Body of pancreas (tissue), 4 donors: ENCODE measurements around the gene MZT2A.
"Not testable (repeated sequence)": the region's sequence is repeated elsewhere in the genome, so short reads cannot be mapped to it uniquely, and the experiment has no call there.

ENCODE experiments used
- POLR2A ChIP-seq, 3 donors: fragments of 450-650 bp; IDR thresholded peaks; one replicate each; pipeline ENCODE4 v1.6.1; 2016; ENCODE audit warnings: antibody characterized with exemption in 3 of 3, mild to moderate bottlenecking in 2 of 3
- TF ChIP-seq, protein P1 (sequence below), 7 experiments: fragments of 450-650 bp in 4 of 7; fragments of 200-600 bp in 3 of 7; sonication (generic) in 3 of 7; IDR thresholded peaks; one replicate each; pipeline ENCODE4 v1.5.1; 2016 to 2019; ENCODE audit warnings: antibody characterized with exemption in 7 of 7

DNA sequence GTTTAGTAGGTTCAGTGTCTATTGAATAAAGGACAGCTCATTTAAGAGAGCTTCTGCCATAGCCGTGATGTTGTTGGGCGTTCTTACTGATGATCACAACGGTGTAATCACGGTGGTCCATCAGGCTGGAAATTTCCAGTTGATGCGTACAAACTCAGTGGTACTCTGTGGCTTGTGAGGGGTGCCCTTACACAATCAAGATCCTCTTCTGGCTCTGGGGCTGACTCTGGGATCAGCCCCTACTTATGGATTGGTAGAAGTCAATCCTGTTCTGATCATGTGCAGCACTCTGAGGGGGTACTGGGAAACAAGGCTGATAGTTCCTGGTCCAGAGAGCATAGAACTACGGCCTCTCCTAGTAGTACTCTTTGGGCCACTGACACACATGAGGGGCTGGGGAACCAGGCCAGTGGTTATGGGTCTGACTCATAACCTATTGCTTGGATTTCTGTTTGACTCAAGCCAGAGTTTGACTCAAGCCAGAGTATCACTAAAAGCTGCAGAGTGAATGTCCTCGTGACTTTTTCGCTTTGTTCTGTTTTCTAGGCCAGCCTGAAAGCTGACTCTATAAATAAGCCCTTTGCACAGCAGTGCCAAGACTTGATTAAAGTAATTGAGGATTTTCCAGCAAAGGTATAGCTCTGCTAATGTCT lies 6.2 kb upstream of the MZT2A start:
- TF ChIP-seq, protein P1, sequence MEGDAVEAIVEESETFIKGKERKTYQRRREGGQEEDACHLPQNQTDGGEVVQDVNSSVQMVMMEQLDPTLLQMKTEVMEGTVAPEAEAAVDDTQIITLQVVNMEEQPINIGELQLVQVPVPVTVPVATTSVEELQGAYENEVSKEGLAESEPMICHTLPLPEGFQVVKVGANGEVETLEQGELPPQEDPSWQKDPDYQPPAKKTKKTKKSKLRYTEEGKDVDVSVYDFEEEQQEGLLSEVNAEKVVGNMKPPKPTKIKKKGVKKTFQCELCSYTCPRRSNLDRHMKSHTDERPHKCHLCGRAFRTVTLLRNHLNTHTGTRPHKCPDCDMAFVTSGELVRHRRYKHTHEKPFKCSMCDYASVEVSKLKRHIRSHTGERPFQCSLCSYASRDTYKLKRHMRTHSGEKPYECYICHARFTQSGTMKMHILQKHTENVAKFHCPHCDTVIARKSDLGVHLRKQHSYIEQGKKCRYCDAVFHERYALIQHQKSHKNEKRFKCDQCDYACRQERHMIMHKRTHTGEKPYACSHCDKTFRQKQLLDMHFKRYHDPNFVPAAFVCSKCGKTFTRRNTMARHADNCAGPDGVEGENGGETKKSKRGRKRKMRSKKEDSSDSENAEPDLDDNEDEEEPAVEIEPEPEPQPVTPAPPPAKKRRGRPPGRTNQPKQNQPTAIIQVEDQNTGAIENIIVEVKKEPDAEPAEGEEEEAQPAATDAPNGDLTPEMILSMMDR (IDR thresholded peaks at IDR 0.05), result not testable (repeated sequence)
- not testable (repeated sequence) for TF ChIP-seq POLR2A (IDR thresholded peaks at IDR 0.05)
